HG03558 (cell line): ENCODE measurements around the gene WDFY2.

Source experiments
- ATAC-seq: cut with Tn5 transposase; IDR thresholded peaks from one replicate; pipeline ENCODE4 v1.9.1; 2021; ENCODE audit warnings: moderate number of reproducible peaks; ENCODE audit not compliant: unreplicated experiment; ENCODE audit errors: extremely low read depth

Gene WDFY2

DNA sequence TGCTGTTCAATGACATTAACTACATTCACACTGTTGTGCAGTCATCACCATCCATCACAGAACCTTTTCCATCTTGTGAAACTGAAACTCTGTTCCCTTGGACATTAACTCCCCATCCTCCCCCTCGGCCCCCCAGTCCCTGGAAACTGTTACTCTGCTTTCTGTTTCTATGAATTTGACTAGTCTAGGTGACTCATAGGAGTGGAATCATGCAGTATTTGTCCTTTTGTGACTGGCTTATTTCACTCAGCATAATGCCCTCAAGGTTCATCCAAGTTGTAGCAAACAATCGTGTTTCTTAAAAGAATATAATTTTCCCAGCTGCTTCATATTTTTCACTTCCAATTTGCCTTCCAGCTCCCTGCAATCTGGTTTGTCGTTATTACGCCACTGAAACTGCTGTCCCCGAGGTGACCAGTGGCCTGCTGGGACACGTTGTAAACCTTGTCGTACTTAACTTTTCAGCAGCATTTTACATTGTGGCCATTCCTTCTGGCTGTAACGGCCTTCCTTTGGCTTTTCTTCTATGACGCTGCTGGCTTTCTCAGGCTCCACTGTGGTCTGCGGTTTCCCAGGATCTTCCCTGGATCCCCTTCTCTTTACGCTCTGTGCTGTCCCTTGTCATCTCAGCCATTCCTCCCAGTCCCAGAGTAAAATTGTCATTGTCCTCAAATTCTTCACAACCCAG is 145.7 kb downstream of the WDFY2 start:
- ATAC-seq, result no peak

DNA sequence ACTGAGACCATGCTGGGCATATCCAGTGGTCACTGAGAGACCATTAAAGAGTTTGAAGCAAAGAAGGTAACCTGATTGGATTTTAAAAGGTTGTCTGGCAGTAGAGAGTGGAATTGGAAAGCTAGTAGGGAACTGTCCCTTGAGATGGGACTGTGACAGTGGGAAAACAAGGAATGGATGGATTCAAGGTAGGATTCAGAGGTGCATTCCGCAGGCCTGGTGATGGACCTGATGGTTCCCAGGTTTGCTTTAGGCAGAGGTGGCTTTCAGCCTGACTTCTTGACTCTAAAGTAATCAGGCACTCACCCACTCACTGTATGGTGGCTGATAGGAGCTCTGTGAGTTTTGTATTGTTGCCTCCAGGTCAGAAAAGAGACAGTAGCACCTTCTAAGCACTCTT is 146.7 kb downstream of the WDFY2 start:
- ATAC-seq, result no peak

DNA sequence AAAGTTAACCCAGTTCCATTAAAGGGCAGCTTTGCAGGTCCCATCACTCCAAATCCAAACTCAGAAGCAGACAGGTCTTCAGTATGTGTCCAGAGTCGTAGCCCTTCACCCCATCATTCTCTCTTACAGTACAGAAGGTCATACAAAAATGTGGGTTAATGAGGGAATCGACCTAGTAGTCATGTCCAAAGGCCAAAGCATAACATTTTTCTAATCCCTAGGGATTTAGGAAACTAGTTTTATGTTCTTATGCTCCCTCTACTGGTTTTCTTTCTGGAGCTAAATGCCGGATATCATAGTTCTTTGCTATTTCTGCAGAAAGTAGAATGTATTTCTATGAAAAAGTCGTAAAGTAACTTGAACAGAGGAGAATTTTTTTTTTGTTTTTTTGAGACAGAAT is 147.5 kb downstream of the WDFY2 start:
- no peak for ATAC-seq

DNA sequence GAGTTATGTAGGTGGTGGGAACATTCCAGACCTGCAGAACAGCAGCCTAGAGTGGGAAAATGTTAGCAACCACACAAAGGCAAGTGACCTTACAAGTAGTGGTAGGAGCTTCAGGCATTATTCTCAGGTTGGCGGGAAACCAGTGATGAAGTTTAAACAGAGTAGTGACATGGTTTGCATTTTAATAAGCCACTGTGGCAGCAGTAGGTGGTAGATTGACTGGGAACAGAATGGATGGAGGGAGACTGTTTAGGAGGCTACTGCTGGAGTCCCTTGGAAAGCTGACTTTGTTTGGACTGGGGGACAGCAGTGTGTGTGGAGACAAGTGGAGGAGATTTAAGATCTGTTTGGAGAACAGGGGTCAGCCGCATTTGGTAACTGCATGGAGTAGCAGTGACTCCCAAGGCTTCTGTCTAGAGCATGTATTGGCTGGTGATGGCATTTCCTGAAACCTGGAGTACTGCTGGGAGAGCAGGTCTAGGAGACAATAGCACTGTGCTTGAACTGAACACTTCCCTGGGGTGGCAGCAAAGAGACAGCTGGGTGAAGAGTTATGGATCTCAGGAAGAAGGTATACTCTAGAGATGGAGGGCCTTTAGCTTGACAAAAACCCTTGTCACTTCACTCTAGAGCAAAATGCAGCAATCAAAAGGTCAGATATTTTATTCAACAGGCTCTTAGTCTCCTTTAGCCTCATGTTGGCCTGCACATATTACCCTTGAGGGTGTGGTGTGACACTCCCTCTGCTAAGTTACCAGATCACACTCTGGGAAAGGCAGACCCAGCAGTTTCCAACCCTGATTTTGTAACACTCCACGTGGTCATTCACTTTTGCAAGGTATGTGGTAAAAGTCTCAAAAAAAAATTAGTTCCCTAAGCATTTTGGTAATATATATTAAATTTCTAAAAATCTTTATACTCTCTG is 149.4 kb downstream of the WDFY2 start:
- no peak for ATAC-seq

DNA sequence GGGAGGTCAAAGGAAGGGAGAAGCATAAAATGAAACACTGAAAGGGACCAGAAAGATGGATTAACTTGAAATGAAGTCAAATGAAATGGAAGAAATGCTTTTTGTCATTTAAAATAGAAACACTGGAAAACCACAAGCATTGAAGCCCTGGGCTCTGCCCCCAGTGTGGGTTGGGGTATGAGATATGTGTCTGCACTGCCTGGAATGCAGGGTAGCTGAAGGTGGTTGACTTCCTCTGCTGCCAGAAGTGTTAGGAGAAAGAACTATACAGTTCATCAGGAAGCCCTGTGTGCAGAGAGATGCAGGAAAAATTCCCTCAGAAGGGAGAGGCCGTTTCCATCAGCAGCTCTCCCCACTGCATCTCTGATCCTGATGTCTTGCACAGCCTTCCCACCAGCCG is 150.5 kb downstream of the WDFY2 start:
- no peak for ATAC-seq

DNA sequence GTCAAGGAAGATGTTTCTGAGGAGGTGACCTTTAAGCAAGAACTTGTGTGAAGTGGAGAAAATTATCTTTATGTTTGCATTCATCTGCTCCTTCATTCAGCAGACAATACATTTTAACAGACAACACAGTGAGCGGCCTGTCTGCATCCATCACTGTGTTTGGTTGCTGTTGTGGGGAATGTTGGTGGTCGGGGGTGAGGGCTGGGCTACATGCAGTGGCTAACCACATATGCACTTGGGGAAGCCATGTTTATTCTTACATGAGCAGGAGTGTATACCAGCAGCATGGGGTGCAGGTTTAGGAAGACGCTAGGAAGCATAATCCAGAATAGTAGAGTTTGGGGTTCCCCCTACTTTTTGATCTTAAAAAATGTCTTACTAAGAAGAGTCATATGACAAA is 153.3 kb downstream of the WDFY2 start:
- ATAC-seq, result no peak

DNA sequence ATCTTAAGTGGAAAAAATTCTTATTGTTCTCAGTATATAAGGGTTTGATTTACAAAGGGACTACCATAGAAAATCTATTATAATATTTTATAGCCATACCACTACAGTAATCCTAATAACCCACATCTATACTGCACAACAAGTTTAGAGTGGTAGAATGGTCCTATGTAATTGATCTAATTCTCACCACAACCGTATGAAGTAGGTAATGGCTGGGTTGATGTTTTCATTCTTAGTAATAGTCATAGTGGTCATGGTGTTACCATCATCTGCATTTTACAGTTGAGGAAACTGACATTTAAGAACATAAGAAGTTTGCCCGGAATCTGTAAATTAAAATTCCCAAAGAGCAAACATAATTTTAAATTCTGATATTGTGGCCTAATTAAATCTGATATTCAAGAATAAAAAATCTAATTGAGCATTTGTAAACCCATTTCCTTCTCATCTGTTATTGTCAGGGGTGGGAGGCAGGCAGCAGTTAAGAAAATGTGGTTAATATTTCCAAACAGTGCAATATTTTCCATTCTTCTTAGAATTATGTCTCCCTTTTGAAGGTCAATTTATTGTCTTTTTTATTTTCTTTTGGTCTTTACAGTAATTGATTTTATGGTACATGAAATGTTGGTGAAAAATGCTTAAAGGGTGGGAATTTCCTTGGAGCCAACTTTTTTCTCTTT is 154.1 kb downstream of the WDFY2 start:
- no peak for ATAC-seq

DNA sequence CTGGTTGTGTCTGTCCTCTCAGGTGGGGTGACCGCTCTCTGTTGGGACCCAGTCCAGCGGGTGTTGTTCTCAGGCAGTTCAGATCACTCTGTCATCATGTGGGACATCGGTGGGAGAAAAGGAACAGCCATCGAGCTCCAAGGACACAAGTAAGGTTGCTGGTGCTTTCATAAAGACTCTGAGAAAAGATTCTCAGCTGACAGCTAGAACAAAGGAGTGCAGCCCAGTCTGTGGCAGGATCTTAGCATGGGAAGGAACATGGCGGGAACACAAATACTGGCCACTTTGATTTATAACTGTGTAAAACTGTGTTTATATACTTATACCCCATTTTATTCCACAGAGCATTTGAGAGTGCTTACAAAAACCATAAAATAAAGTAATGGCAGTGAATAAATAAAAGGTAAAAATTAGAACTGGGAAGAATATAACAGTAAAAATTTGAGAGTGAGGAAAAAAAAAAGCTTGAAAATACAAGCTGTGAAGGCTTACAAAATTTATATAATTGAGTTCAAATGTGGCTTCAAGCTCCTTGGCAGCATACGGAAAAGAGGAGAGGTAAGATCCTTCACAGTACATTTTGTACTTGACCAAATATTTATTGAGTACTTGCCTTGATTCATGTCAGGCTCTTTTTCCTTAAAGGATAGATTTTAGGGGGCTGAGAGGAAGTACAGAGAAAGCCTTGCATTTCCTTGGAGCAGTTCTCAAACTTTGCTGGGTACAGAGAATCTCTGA is 154.9 kb downstream of the WDFY2 start:
- ATAC-seq, result no peak

DNA sequence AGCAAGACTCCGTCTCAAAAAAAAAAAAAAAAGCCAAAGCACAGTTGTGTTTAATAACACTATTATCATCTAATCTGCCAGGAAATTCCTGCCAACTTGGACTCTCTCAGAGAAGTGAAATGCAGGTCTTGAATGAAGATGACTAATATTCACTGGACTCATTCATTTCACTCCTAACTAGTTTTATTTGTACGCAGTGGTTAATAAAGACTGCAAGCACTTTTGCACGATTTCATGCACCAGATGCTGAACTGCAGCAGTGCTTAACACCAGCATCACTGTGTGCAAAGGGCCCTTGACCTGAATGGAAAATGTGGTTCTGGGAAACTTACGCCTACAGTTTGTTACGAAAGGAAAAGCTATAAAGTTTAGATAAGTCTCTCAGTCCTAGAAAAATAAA is 156.4 kb downstream of the WDFY2 start:
- no peak for ATAC-seq

DNA sequence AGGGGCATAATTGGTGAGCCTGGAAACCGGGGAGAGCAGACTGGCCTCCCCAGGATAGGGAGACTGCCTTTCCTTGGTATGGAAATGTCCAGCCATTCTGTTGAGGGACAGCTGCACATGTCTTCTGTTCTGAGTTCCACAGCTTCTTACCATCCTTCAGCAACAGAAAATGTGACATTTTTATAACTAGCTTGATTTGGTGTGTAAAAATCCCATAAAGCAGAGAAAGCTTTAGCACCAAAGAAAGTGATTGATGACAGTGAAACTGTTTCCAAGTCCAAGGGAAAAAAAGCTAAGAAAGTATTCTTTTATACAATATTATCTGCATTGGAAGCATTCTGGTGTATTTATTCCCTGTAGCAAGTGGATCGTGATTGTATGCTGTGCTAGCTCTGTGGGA is 157.8 kb downstream of the WDFY2 start:
- no peak for ATAC-seq

DNA sequence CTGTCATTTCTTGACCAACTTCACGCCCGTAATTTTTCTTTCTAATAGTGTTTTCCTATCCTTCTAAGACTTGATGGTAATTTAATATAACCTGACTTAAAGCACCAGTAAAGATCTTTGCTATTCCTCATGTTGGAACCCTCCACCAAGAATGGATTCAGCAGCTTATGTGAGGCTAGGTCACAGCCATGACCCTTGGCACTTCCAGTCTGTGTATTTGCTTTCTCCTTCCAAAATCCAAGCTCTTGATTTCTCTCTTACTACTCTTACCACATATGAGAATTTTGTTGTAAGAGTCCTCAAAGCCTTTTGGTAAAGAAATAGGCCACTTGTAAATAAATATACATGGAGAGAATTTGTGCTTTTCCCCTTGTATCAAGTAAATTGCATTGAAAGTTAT is 158.3 kb downstream of the WDFY2 start:
- ATAC-seq, result no peak

DNA sequence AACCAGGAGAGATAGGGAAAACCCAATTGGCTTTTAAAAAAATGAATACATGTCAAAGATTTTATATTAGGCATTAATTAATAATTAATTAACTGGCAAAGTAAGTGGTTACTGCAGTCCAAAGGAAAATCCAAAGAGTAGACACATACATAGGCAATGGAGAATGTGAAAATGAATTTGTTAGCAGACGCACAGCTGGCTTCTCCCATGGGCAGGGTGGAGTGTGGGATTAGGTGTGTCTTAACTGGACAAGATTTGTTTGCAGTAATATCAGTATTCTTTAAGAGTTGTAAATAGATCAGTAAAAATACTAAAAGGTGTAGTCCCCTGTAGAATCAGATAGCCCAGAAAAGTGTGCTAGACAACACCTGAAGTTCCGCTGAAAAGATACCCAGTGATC is 161.0 kb downstream of the WDFY2 start:
- ATAC-seq, result no peak

DNA sequence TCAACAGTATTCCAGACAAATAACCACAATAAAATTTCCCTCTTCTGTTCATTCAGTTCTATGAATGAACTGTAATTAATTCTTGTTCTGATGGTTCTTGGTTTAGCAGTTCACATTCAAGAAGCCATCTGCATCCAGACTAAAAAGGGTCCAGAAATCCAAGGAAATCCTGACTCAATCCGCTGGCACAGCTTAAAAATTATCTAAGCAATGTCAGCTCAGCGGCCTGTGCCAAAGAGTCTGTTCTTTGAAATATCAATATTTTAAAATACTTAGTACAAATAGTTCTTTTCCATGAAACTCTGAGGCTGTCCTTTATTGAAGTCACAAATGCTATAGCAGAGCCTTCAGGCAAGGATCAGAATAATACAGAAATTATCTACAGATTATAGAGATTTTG is 162.5 kb downstream of the WDFY2 start:
- no peak for ATAC-seq

DNA sequence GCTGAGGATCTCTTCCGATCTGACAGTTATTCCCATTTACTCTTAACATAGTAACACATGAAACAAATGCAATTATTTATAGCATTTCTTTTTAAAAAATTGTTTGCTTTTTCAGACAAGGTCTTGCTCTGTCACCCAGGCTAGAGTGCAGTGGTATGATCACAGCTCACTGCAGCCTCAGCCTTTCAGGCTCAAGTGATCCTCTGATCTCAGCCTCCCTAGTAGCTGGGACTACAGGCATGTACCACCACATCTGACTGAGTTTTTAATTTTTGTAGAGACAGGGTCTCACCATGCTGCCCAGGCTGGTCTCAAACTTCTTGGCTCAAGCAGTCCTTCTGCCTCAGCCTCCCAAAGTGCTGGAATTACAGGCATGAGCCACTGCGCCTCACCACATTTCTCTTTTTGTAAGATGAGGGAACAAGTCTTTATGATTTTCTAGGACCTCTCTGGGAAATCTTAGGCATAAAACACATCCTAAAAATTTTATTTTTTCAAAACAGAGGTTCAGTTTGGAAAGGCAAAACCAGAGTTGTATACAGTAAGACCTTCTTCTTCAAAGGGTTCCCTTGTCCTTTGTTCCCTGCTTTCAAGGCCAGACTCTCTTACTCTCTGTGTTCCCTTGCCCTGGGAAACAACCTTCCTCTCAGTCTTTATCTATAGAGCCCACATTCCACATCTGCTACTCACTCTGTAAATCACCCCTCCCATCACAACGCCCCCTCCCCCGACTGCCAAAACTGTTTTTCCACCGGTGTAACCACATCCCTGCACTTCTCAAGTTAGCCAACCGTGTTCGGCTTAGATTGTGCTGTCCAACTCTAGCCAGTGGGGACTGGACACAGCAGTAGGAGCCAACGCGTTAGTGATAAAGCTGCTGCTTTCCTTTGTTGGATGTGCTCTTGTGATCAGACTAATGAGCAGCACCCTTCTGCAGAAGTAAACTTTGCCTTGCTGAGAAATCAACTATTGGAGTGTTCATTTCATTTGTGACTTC is 163.5 kb downstream of the WDFY2 start:
- no peak for ATAC-seq

DNA sequence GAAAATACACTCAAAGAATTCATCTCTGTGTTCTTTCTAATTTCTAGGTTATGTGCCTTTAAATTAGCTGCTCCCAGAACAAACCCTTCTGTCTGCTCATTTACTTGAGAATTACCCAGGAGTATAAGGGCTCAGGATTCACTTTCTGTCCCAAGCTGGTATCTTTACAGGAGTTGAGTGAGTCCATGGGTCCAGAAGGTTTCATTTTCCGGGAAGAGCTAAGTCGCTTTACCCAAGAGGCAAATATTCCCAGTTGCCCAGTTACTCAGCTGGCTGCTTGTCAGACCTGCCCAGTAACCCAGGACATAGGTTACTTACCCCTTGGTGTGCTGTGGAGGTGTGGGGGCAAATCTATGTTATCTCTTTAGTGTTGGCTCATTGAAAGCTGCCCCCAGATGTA is 172.4 kb downstream of the WDFY2 start:
- ATAC-seq, result no peak

DNA sequence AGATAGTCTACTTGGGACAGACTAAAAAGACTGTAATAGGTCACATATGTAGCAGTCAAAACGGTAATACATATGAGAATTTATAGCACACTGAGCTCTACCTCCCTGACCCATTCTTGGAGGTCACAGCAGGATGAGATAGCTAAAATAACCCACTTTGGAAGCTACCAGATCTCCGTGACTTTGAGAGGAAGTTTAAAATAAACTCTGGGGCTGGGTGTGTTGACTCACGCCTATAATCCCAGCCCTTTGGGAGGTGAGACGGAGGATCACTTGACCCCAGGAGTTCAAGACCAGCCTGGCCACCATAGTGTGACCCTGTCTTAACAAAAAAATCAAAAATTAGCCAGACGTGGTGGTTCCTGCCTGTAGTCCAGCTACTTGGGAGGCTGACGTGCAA is 174.4 kb downstream of the WDFY2 start:
- no peak for ATAC-seq

DNA sequence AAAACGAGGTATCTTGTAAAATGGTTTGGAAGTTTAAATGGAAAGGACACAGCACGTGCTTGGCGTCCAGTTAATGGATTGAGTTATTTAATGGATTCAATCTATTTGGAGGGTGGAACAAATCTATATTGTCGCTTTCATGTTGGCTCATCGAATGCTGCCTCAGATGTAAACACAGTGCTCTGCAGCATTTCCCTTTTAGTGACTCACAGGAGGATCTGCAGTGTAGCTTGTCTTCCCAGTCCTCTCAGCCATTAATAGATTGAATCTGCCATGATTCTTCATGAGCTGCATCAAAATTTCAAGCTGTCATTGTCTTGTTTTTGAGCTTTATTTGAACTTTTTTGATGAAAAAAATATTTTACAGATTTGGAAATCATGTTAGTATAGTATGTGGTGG is 175.0 kb downstream of the WDFY2 start:
- ATAC-seq, result no peak

DNA sequence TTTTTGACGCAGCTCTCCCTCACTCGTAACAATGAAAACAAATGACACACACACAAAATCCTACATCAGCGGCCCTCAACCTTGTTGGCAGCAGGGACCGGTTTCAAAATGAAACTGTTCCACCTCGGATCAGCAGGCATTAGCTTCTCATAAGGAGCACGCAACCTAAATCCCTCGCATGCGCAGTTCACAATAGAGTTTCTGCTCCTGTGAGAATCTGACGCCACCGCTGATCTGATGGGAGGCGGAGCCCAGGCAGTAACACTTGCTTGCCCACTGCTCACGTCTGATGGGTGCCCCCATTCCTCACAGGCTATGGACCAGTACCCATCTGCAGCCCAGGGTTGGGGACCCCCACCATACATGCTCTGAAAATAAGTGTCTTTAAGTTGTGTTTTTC is 176.3 kb downstream of the WDFY2 start:
- ATAC-seq, result no peak

DNA sequence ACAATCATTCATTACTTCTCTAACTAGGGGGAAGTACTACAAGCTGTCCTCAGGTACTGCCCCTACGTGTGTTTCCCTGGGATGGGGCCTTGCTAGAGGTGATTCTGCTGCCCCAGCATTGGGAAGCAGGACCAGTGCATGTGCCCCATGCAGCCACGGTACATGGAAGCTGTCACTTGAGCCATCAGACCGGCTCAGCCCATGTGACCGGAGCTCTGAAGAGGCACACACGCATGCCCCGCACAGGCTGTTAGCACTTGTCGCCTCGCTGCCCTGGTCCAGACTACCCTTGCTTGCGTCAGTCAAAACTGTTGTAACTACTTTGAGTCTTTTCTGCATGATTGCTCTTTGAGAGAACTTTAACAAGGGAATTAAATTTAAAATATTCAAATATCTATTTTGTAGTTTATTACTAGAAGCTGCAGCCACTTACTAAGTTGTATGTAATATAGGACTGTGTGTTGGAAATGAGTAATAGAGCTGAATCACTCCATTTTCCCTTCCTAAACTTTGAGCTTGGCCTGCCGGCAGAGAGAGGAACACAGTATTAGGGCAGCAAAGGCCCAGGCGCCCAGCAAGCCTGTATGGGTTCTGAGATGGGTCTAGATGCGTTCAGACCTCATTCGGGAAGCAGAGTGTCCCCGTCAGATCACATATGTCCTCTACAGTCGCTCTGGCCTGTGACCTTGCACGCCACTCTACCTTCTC is 177.5 kb downstream of the WDFY2 start:
- ATAC-seq, result no peak
